DMS79 (cell line): ENCODE results near the gene CACNA1H.
"Not testable (repeated sequence)": the region's sequence is repeated elsewhere in the genome, so short reads cannot be mapped to it uniquely, and the experiment has no call there.

Experiments
- DNase-seq: peaks from one replicate; lab custom pipeline; 2025; lab: John Stamatoyannopoulos, UW

CACNA1H gene

GRCh38 chr16:1193825-1194581 lies 41.1 kb downstream of the CACNA1H start:
- no peak for DNase-seq

DNA sequence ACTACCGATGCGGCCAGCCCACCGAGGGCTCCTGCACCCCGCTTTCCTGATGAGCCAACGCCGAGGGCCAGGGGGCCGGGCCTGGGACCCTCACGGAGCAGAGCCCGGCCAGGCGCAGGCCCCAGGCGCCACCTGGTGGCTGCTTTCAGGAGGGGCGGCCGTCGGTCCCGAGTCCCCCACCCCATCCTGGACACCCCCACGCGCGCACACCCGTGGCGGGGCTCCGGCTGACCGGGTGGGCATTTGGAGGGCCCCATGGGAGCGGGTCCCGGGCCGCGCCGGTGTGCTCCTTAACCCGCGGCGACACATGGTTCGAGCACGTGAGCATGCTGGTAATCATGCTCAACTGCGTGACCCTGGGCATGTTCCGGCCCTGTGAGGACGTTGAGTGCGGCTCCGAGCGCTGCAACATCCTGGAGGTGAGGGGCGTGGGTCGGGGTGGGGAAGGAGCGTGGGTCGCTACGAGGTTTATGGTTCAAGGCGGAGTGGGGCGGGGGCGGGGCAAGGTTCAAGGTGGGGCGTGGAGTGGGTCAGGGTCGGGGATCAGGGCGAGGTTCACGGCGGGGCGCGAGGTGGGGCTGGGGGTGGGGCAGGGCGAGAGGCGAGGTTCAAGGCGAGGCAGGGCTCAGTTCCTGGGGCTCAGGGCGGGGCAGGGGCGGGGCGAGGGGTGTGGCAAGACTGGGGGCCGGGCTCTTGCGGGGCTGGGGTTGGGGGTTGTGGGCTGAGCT lies 41.9 kb downstream of the CACNA1H start:
- no peak for DNase-seq

DNA sequence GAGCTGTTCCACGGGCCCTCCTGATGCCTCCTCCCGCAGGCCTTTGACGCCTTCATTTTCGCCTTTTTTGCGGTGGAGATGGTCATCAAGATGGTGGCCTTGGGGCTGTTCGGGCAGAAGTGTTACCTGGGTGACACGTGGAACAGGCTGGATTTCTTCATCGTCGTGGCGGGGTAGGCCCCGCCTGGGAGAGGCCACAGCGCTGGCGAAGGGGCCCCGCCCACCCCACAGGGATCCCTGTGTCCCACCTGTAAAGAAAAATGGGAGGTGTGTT lies 42.4 kb downstream of the CACNA1H start:
- DNase-seq, result no peak

GRCh38 chr16:1196494-1196893 lies 43.6 kb downstream of the CACNA1H start:
- DNase-seq, result no peak

DNA sequence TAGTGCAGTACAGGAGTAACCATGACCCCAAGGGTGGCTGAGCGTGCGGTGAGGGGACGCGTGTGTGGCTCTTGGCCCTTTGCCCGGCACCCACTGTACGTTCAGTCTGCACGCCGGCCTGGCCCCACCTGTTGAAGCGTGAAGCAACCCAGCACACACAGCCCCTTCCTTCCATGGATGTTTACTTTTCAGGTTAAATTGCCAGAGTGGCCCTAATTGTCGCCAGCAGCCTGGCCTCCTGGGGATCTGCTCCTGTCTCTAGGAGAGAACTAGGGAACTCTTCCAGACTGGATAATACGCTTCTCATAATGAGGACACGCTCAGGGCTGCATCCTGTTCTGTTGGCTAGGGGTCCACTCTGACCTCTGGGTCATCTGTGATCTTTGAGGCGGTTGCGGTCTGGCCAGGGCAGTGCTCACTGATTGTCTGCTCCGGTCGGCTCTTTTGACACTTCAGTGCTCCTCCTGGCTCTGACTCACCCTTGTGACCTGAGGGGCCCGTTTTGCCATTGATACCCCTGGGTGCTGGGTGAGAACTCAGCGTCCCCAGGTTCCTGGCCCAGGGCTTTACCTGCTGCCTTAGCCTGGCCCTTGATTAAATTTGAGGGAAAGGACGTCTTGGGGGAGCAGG lies 44.4 kb downstream of the CACNA1H start:
- peak; percentile 60 for DNase-seq

DNA sequence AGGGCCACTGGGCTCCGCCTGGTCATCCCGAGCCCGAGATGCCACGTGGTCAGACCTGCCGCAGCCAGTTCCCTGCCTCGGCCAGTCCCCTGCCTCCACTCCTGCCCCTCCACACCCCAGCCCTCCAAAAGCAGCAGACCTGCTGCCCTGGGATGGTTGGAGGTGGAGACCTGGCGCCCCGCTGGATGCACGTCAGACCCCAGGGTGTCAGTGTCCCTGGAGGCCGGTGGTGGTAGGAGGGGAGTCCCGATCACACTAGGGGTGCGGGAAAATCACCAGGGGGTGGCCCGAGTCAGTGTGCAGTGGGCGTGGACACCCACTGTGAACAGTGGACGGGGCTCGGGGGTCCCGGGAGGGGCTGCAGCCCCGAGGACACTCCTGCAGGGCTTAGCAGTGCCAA lies 45.3 kb downstream of the CACNA1H start:
- DNase-seq, result no peak

GRCh38 chr16:1198671-1199346 lies 45.9 kb downstream of the CACNA1H start:
- not testable (repeated sequence) for DNase-seq

GRCh38 chr16:1199347-1200013 lies 46.6 kb downstream of the CACNA1H start:
- DNase-seq, result no peak

DNA sequence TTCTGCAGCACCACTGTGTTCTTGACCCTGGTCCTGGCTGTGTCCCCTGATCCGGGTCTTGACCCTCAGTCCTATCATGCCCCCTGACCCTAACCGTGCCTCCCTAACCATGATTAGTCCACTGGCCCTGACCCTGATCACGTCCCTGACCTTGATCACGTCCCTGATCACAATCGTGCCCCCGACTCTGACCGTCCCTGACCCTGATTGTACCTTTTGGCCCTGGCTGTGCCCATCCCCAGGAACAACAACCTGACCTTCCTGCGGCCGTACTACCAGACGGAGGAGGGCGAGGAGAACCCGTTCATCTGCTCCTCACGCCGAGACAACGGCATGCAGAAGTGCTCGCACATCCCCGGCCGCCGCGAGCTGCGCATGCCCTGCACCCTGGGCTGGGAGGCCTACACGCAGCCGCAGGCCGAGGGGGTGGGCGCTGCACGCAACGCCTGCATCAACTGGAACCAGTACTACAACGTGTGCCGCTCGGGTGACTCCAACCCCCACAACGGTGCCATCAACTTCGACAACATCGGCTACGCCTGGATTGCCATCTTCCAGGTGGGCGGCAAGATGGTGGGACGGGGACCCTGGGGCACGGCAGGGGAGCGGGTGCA lies 47.2 kb downstream of the CACNA1H start:
- DNase-seq, result no peak

GRCh38 chr16:1201444-1201843 lies 48.5 kb downstream of the CACNA1H start:
- DNase-seq, result no peak

- DNase-seq, result no peak
Measured at GRCh38 chr16:1202274-1202673, 49.4 kb downstream of the CACNA1H start.

GRCh38 chr16:1204933-1205332 lies 52.0 kb downstream of the CACNA1H start:
- DNase-seq, result no peak

DNA sequence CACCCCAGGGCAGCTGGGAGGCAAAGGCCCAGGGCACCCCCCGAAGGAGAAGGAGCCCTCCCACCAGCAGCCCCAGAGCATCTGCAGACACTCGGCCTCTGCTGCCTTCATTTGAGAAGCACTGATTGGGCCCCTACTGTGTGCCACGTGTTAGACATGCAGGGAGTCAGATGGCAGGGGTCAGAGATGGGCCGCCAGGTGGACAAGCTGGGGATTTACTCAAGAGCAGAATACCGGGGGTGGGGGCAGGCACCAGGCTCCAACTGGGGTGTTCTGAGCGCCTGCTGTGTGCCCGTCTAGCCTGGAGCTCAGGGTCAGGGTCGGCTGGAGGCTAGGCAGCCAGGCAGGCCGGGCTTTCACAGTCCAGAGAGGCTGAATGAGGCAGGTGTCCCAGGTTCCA lies 53.4 kb downstream of the CACNA1H start:
- DNase-seq, result no peak

- no peak for DNase-seq
Measured at GRCh38 chr16:1206786-1207185, 53.9 kb downstream of the CACNA1H start.

- no peak for DNase-seq
Measured at GRCh38 chr16:1208239-1208830, 55.4 kb downstream of the CACNA1H start.

- no peak for DNase-seq
Measured at GRCh38 chr16:1209081-1209480, 56.2 kb downstream of the CACNA1H start.

- no peak for DNase-seq
Measured at GRCh38 chr16:1210461-1210860, 57.6 kb downstream of the CACNA1H start.

GRCh38 chr16:1211451-1212268 lies 58.8 kb downstream of the CACNA1H start:
- DNase-seq, result no peak

GRCh38 chr16:1212616-1213194 lies 59.8 kb downstream of the CACNA1H start:
- no peak for DNase-seq

GRCh38 chr16:1213231-1213630 lies 60.3 kb downstream of the CACNA1H start:
- no peak for DNase-seq
